Measurements from ENCODE around the gene LTO1.

DNA sequence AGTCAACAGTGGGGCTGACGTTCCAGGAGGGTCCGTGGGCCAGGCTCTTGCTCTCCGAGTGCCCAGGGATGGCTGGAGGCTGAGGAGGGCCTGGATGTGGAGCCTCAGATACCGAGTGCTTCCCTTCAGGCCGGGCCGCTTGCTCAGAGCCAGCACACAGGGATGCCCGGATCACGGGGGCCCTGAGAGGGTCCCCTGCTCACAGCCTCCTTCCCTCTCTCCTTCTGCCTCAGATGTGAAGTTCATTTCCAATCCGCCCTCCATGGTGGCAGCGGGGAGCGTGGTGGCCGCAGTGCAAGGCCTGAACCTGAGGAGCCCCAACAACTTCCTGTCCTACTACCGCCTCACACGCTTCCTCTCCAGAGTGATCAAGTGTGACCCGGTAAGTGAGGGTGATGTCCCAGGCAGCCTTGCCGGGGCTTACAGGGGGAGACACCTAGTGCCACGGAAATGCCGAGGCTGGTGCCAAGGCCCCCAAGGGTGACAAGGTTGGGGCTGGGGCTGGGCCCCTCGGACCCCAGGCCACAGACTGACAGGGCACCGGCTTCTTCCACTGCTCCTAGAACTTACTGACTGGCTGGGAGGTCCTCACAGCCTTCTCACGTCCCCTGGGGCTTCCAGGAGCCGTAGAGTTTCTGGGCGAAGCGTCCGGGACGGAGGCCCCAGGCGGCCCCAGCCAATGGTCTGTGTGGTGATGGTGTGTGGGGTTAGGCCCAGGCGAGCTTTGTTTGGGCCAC, 27.2 kb downstream of the LTO1 start:
- TF ChIP-seq YY1 (IDR thresholded peaks at IDR 0.05; ENCODE audit: insufficient read depth, insufficient read length): no peak
- TF ChIP-seq SUZ12 (IDR thresholded peaks at IDR 0.05; ENCODE audit: extremely low read depth, insufficient read depth, insufficient read length): no peak
